Caco-2 (cell line): ENCODE data around the gene MAP7. TPM values are rescaled to one million over a fixed set of nuclear protein-coding genes. Genes with fewer than 3 reads are reported as not detected.

Source experiments
- BruUV-seq: library from RNA; stranded (reverse); fragments of 400-500 nt; replicated peaks from 2 replicates; lab custom pipeline; 2021; lab: Mats Ljungman, UMichigan
- CTCF ChIA-PET: fragments of 300-600 bp; sonication (Branson Sonifier 250); formaldehyde crosslinking; loops from one replicate; lab custom pipeline; 2022; ENCODE audit warnings: antibody characterized with exemption; lab: Charles Lee
- POLR2A ChIA-PET: fragments of 300-600 bp; sonication (Branson Sonifier 250); formaldehyde crosslinking; loops from one replicate; lab custom pipeline; 2022; ENCODE audit warnings: antibody characterized with exemption; lab: Charles Lee
- DNase-seq, 2 experiments: peaks; one replicate each; pipeline versions ENCODE4 v3.0.0 to v3.0.0-alpha.2; 2020 to 2022
- H3K27me3 ChIP-seq: replicated peaks from 2 replicates; pipeline ENCODE4 v1.6.0; 2011; ENCODE audit warnings: low read length; ENCODE audit not compliant: control insufficient read depth, insufficient read depth
- H3K36me3 ChIP-seq: 2 replicates; pipeline ENCODE4 v1.5.1; 2011; ENCODE audit warnings: low read length; ENCODE audit not compliant: control insufficient read depth, insufficient read depth
- H3K4me1 ChIP-seq: fragments of 250-450 bp; sonication (Bioruptor Pico); 2 replicates; pipeline ENCODE4 v1.5.1; 2020; ENCODE audit warnings: mild to moderate bottlenecking
- H3K4me3 ChIP-seq: 2 replicates; pipeline ENCODE4 v1.5.1; 2011; ENCODE audit warnings: low read depth, mild to moderate bottlenecking, control low read depth, low read length
- H3K9me3 ChIP-seq: fragments of 250-450 bp; sonication (Bioruptor Pico); 2 replicates; pipeline ENCODE4 v1.5.1; 2020; ENCODE audit warnings: mild to moderate bottlenecking, moderate library complexity
- H3K27ac Mint-ChIP-seq: one replicate; pipeline ENCODE4 v1.8.0; 2022; ENCODE audit warnings: mixed read lengths; ENCODE audit not compliant: unreplicated experiment
- H3K27me3 Mint-ChIP-seq: one replicate; pipeline ENCODE4 v1.8.0; 2022; ENCODE audit warnings: mixed read lengths; ENCODE audit not compliant: insufficient read depth, unreplicated experiment
- H3K36me3 Mint-ChIP-seq: one replicate; pipeline ENCODE4 v1.8.0; 2022; ENCODE audit warnings: mild to moderate bottlenecking, mixed read lengths; ENCODE audit not compliant: insufficient read depth, unreplicated experiment
- H3K4me1 Mint-ChIP-seq: one replicate; pipeline ENCODE4 v1.8.0; 2022; ENCODE audit warnings: low read depth, mixed read lengths; ENCODE audit not compliant: unreplicated experiment
- H3K4me3 Mint-ChIP-seq: one replicate; pipeline ENCODE4 v1.8.0; 2022; ENCODE audit warnings: mild to moderate bottlenecking, moderate library complexity, mixed read lengths; ENCODE audit not compliant: unreplicated experiment
- H3K9me3 Mint-ChIP-seq: one replicate; pipeline ENCODE4 v1.8.0; 2022; ENCODE audit warnings: mixed read lengths; ENCODE audit not compliant: unreplicated experiment
- CTCF ChIP-seq, 2 experiments: fragments of 200-600 bp in 1 of 2; IDR thresholded peaks; 1 replicate in 1 of 2; 2 replicates in 1 of 2; pipeline versions ENCODE4 v1.5.1 to v1.8.0; 2011 to 2022; ENCODE audit warnings: antibody characterized with exemption in 1 of 2, control low read depth in 1 of 2, inconsistent platforms in 1 of 2, low read depth in 1 of 2, low read length in 1 of 2, mild to moderate bottlenecking in 1 of 2, moderate library complexity in 1 of 2; ENCODE audit not compliant: insufficient read depth in 1 of 2, severe bottlenecking in 1 of 2, unreplicated experiment in 1 of 2
- intact Hi-C: fragments of 100-400 bp; cut with micrococcal nuclease; formaldehyde crosslinking; loops from one replicate; pipeline ENCODE4 v1.10.0; 2022; ENCODE audit not compliant: unreplicated experiment
- total RNA-seq: library from RNA; stranded (reverse); gene quantifications from 2 replicates; pipeline ENCODE4 v1.2.3, GENCODE V29; 2022

The MAP7 gene
- total RNA-seq, 1 experiment from 2014 or later = 55.3 TPM

GRCh38 chr6:136535017-136535765 lies 15.0 kb downstream of the MAP7 start:
- Mint-ChIP-seq H3K4me1 (peaks cover 6% of the 10 kb centered on the region), H3K36me3 (no peaks in the 10 kb centered on the region), H3K27ac (no peak overlapping the region), H3K4me3 (no peak overlapping the region), H3K27me3 (no peaks in the 10 kb centered on the region), H3K9me3 (no peaks in the 10 kb centered on the region)
- ChIA-PET POLR2A (no interaction called here), CTCF (interaction anchor here (1.5 kb wide), 1 partner anchor 15 kb away, joined by 8 read pairs; the partner anchor contains the start of gene MAP7)
- no peak overlapping the region for H3K4me3 ChIP-seq
- TF ChIP-seq CTCF (IDR thresholded peaks at IDR 0.05; ENCODE audit: insufficient read depth in 1 of 2, low read depth in 1 of 2, low read length in 1 of 2, severe bottlenecking in 1 of 2, unreplicated experiment in 1 of 2) = no peak
- BruUV-seq = no TSS peak
- H3K27me3 ChIP-seq = no peaks in the 10 kb centered on the region
- intact Hi-C loops = no loop called here
- H3K36me3 ChIP-seq = no peaks in the 10 kb centered on the region
- no peak for DNase-seq
- H3K4me1 ChIP-seq = peaks cover 4% of the 10 kb centered on the region; the same call in 1 of the 2 replicates
- H3K9me3 ChIP-seq = no peaks in the 10 kb centered on the region

GRCh38 chr6:136534268-136534667 lies 16.0 kb downstream of the MAP7 start:
- Mint-ChIP-seq H3K27me3 (no peaks in the 10 kb centered on the region), H3K4me1 (no peaks in the 10 kb centered on the region), H3K27ac (no peak overlapping the region), H3K4me3 (no peak overlapping the region), H3K36me3 (no peaks in the 10 kb centered on the region), H3K9me3 (no peaks in the 10 kb centered on the region)
- no peak overlapping the region for H3K4me3 ChIP-seq
- H3K9me3 ChIP-seq = no peaks in the 10 kb centered on the region
- no peaks in the 10 kb centered on the region for H3K27me3 ChIP-seq
- no peaks in the 10 kb centered on the region for H3K36me3 ChIP-seq
- TF ChIP-seq CTCF (IDR thresholded peaks at IDR 0.05; ENCODE audit: insufficient read depth in 1 of 2, low read depth in 1 of 2, low read length in 1 of 2, severe bottlenecking in 1 of 2, unreplicated experiment in 1 of 2) = no peak
- H3K4me1 ChIP-seq = no peaks in the 10 kb centered on the region
- ChIA-PET CTCF (interaction anchor here (1.5 kb wide), 1 partner anchor 16 kb away, joined by 8 read pairs; the partner anchor contains the start of gene MAP7), POLR2A (no interaction called here)
- no TSS peak for BruUV-seq
- intact Hi-C loops = no loop called here
- no peak for DNase-seq

- Histone ChIP-seq H3K27me3 (no peaks in the 10 kb centered on the region), H3K9me3 (no peaks in the 10 kb centered on the region), H3K4me1 (no peaks in the 10 kb centered on the region), H3K4me3 (no peak overlapping the region), H3K36me3 (no peaks in the 10 kb centered on the region)
- Mint-ChIP-seq H3K27ac (no peak overlapping the region), H3K4me3 (no peak overlapping the region), H3K36me3 (no peaks in the 10 kb centered on the region), H3K9me3 (no peaks in the 10 kb centered on the region), H3K27me3 (no peaks in the 10 kb centered on the region), H3K4me1 (no peaks in the 10 kb centered on the region)
- ChIA-PET CTCF (no interaction called here), POLR2A (no interaction called here)
- TF ChIP-seq CTCF (IDR thresholded peaks at IDR 0.05; ENCODE audit: insufficient read depth in 1 of 2, low read depth in 1 of 2, low read length in 1 of 2, severe bottlenecking in 1 of 2, unreplicated experiment in 1 of 2) = no peak
- no TSS peak for BruUV-seq
- DNase-seq = no peak
- intact Hi-C loops = no loop called here
These were observed 16.7 kb downstream of the MAP7 start for GRCh38 chr6:136533487-136533886.
